Fibroblast of the aortic adventitia (primary cell): ENCODE measurements around the gene C2CD5. TPM values are rescaled to one million over a fixed set of nuclear protein-coding genes. Genes with fewer than 3 reads are reported as not detected.

Experiments used
- DNase-seq: peaks from one replicate; pipeline ENCODE4 v3.0.0-alpha.2; 2010; ENCODE audit warnings: low read depth
- H3K4me3 ChIP-seq: 2 replicates; pipeline ENCODE4 v1.5.1; 2011; ENCODE audit warnings: low read depth, mild to moderate bottlenecking, control low read depth, low read length, moderate library complexity
- total RNA-seq: library from RNA; depleted of rRNA; stranded (reverse); fragments of >200 nt; gene quantifications from 2 replicates; pipeline ENCODE4 v1.2.3, GENCODE V29; 2012; ENCODE audit warnings: low replicate concordance
- TF ChIP-seq, protein P1 (sequence below): IDR thresholded peaks from 2 replicates; pipeline ENCODE4 v1.5.1; 2011; ENCODE audit warnings: mild to moderate bottlenecking, low read length, control low read depth, inconsistent platforms; ENCODE audit not compliant: insufficient read depth

C2CD5 gene
- total RNA-seq, 1 donor, result 31.2 TPM

DNA sequence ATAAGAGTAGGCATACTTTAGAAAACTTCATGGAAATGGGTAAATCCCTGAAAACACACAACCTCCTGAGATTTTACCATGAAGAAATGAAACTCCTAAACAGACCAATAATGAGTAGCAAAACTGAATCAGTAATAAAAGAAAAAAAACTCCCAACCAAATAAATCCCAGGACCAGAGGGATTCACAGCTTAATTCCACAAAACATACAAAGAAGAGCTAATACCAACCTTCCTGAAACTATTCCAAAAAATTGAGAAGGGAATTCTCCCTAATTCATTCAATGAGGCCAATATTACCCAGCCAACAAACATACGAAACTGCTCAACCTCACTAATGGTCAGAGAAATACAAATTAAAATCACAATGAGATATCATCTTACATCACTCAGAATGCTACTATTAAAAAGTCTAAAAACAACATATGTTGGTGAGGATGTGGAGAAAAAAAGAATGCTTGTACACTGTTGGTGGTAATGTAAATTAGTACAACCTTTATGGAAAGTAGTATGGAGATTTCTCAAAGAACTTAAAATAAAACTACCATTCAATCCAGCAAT is 112.6 kb downstream of the C2CD5 start:
- DNase-seq, result no peak
- TF ChIP-seq, protein P1, sequence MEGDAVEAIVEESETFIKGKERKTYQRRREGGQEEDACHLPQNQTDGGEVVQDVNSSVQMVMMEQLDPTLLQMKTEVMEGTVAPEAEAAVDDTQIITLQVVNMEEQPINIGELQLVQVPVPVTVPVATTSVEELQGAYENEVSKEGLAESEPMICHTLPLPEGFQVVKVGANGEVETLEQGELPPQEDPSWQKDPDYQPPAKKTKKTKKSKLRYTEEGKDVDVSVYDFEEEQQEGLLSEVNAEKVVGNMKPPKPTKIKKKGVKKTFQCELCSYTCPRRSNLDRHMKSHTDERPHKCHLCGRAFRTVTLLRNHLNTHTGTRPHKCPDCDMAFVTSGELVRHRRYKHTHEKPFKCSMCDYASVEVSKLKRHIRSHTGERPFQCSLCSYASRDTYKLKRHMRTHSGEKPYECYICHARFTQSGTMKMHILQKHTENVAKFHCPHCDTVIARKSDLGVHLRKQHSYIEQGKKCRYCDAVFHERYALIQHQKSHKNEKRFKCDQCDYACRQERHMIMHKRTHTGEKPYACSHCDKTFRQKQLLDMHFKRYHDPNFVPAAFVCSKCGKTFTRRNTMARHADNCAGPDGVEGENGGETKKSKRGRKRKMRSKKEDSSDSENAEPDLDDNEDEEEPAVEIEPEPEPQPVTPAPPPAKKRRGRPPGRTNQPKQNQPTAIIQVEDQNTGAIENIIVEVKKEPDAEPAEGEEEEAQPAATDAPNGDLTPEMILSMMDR, result no peak
- H3K4me3 ChIP-seq, result no peak overlapping the region

DNA sequence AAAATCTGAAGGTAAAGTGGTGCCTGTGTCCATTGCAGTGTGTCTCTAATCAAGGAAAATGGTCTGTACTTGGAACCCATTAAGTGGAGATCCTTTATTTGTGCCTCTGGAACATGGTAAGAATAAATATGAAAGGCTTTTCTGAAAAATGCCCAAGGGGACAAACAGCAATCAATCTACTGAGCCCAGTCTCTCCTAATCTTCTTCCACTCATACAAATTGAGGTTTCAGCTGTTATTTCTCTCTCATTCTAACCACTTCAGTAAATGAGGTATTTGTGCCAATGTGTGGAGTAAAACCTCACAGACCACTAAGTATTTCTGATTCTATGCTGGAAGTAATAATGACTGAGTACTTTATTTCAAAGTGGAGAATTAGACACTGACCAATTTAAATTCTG is 127.5 kb downstream of the C2CD5 start:
- TF ChIP-seq, protein P1, result no peak
- DNase-seq, result no peak
- H3K4me3 ChIP-seq, result no peak overlapping the region

DNA sequence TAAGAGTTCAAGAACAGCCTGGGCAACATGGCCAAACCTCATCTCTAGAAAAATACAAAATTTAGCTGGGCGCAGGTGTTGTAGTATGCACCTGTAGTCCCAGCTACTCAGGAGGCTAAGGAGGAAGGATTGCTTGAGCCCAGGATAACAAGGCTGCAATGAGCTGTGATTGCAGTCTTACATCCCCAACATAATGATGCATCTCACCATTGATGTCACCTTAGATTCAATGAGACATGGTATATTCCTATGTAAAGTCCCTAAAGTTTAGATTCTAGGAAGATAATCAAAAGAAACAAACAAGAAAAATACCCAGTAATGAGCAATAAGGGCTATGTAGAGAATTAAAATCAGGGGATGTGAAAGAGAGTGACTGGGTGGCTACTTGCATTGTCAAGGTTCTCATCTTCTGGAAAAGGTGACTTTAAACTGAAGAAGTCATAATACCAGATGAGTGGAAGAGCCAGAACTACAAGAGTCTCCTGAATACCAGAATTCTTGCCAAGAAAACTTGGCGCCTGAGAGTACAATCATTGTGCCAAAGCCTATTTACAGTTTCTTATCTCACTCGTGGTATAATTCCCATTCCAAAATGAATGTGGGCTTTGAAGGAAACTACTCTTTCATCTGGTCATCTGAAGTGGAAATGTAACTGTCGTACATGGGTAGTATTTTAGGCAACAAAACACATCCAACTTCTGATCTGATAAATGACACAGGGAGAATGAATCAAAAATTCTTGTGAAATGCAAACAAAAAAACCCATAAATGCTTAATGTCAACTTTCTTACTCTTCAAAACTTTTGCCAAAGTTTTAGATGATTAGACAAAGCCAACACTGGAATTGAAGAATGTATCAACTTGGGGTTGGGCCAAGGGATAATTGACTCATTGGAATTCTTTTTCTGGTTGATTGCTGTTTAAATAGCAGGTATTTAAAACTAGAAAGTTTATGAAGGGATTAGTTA is 128.7 kb downstream of the C2CD5 start:
- DNase-seq, result peak; percentile 95
- no peak overlapping the region for H3K4me3 ChIP-seq
- TF ChIP-seq, protein P1, result no peak

DNA sequence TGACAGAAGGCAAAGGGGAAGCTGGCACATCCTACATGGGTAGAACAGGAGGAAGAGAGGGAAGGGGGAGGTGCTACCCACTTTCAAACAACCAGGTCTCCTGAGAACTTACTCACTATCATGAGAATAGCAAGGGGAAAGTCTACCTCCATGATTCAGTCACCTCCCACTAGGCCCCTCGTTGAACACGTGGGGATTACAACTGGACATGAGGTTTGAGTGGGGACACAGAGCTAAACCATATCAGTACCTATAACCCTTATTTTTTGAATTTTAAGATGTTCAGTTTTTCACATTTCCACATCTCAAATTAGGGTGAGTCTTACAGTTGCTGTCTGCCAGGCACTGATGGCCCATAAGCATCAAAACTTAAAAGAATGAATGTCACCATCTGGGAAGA is 129.6 kb downstream of the C2CD5 start:
- DNase-seq, result no peak
- no peak overlapping the region for H3K4me3 ChIP-seq
- TF ChIP-seq, protein P1, result no peak

DNA sequence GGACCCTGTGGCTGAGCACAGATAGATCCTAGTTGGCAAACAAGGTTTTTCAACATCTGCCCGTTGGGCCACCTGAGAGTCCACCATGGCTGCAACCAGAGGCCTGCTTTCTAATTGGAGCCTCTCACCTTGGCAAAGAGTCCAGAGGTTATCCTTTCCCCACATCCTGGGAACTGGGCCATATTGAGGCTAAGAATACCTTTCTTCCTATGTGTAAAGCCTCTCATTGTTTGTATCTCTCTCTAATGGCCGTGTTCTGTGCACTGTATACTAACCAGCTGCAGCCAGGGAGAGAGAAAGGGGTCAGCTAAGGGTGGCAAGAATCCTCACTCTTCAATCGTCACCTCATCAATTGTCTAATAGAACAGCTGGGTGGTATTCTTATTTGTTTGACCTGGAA is 130.8 kb downstream of the C2CD5 start:
- no peak for DNase-seq
- H3K4me3 ChIP-seq, result no peak overlapping the region
- TF ChIP-seq, protein P1, result no peak

DNA sequence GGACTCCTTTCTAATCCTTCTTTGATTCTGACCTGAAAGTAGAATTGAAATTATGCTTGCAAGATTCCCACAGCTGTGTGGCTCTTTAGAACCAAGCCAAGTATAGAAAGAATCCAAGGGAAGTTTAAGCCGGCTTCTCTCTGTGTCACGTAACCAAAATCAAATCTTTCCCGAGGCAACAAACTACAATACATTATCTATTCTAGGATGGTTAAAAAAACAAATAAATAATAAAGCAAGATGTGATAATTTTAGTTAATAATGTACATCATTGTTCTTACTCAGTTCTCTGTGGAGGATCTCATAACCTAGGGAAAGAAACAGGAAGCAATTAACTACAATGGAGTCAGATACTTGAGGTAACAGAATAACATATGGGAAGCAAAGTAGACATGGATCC is 131.8 kb downstream of the C2CD5 start:
- DNase-seq, result no peak
- no peak overlapping the region for H3K4me3 ChIP-seq
- TF ChIP-seq, protein P1, result no peak
